HG02885 (cell line): ENCODE results near the gene RPA3.
A peak's percentile ranks its signal among the peaks of the same experiment; 100 is the strongest.

Experiments
- ATAC-seq: cut with Tn5 transposase; IDR thresholded peaks from one replicate; pipeline ENCODE4 v1.9.1; 2021; ENCODE audit warnings: mild to moderate bottlenecking; ENCODE audit not compliant: unreplicated experiment, poor library complexity

Gene RPA3

GRCh38 chr7:7736671-7737070 lies 18.3 kb upstream of the RPA3 start:
- ATAC-seq = no peak

GRCh38 chr7:7732621-7733281 lies 14.3 kb upstream of the RPA3 start:
- no peak for ATAC-seq

- ATAC-seq = no peak
Observed at GRCh38 chr7:7731732-7732131, 13.3 kb upstream of the RPA3 start.

GRCh38 chr7:7720750-7721621 lies 2.6 kb upstream of the RPA3 start:
- no peak for ATAC-seq

- no peak for ATAC-seq
Observed at GRCh38 chr7:7720193-7720592, 1.8 kb upstream of the RPA3 start.

GRCh38 chr7:7719236-7719635 lies 829 bp upstream of the RPA3 start:
- peak; percentile 97 for ATAC-seq

GRCh38 chr7:7713730-7714129 lies 4.7 kb downstream of the RPA3 start:
- no peak for ATAC-seq

- no peak for ATAC-seq
Observed at GRCh38 chr7:7710469-7710868, 7.9 kb downstream of the RPA3 start.

- ATAC-seq = no peak
Observed at GRCh38 chr7:7709291-7709690, 9.1 kb downstream of the RPA3 start.

- no peak for ATAC-seq
Observed at GRCh38 chr7:7707806-7708205, 10.6 kb downstream of the RPA3 start.

GRCh38 chr7:7707246-7707645 lies 11.2 kb downstream of the RPA3 start:
- no peak for ATAC-seq

GRCh38 chr7:7706556-7707172 lies 11.7 kb downstream of the RPA3 start:
- peak; percentile 17 for ATAC-seq

GRCh38 chr7:7706101-7706511 lies 12.3 kb downstream of the RPA3 start:
- peak; percentile 71 for ATAC-seq

GRCh38 chr7:7705318-7705717 lies 13.1 kb downstream of the RPA3 start:
- ATAC-seq = no peak

- ATAC-seq = no peak
Observed at GRCh38 chr7:7704867-7705266, 13.5 kb downstream of the RPA3 start.

- no peak for ATAC-seq
Observed at GRCh38 chr7:7703427-7703826, 15.0 kb downstream of the RPA3 start.

- ATAC-seq = no peak
Observed at GRCh38 chr7:7702826-7703225, 15.6 kb downstream of the RPA3 start.

GRCh38 chr7:7701527-7701926 lies 16.9 kb downstream of the RPA3 start:
- peak; percentile 42 for ATAC-seq

- ATAC-seq = no peak
Observed at GRCh38 chr7:7699970-7700369, 18.4 kb downstream of the RPA3 start.

GRCh38 chr7:7699380-7699779 lies 19.0 kb downstream of the RPA3 start:
- no peak for ATAC-seq

GRCh38 chr7:7698930-7699329 lies 19.5 kb downstream of the RPA3 start:
- no peak for ATAC-seq
